ENCODE measurements around the gene RNF187. TPM values are rescaled to one million over a fixed set of nuclear protein-coding genes. Genes with fewer than 3 reads are reported as not detected.

The RNF187 gene
- total RNA-seq, 1 experiment from 2014 or later: 63.4 TPM

DNA sequence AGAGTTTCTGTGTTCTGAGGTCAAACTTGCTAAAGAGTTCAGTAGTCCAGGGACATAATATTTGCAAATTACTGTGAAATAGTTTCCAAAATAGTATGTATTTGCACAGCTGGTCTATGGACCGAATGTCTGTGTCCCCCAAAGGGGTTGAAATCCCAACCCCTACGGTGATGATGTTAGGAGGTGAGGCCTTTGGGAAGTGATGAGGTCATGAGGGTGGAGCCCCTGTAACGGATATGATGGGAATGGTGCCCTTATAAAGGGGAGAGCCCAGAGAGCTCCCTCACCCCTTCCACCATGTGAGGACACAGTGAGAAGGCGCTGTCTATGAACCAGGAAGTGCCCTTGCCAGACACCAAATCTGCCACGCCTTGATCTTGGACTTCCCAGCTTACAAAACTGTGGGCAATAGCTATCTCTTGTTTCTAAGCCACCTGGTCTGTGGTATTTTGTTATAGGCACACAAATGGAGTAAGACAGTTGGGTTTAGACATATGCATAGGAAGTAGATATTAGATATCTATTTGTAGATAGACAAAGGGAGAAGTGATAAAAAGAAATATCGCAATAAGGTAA, 21.7 kb downstream of the RNF187 start:
- peaks cover 96% of the 10 kb centered on the region for H3K27me3 Mint-ChIP-seq (ENCODE audit: low read depth)
- no CpG with 5 or more reads among the region's 6 CpGs for WGBS (ENCODE audit: extremely low coverage, insufficient read length, low lambda C conversion rate)
- DNase-seq: no peak
- Histone ChIP-seq H3K27me3 (ENCODE audit: insufficient read depth, low read length) (peaks cover 10% of the 10 kb centered on the region), H4K8ac (replicated peaks; ENCODE audit: insufficient read length, low read depth, low read length) (no peak overlapping the region), H4K20me1 (ENCODE audit: control insufficient read depth, insufficient read depth, insufficient read length) (no peaks in the 10 kb centered on the region), H3K4ac (ENCODE audit: low read depth, low read length) (no peak overlapping the region), H3K14ac (ENCODE audit: insufficient read depth, low read length) (no peak overlapping the region), H3K9me3 (ENCODE audit: control insufficient read depth, low read depth, low read length) (no peaks in the 10 kb centered on the region), H3K79me2 (ENCODE audit: insufficient read depth, low read length) (no peaks in the 10 kb centered on the region), H3K4me2 (ENCODE audit: insufficient read depth, insufficient read length, low read length) (no peak overlapping the region), H2BK5ac (ENCODE audit: insufficient read length, low read length) (no peak overlapping the region), H3K23me2 (ENCODE audit: insufficient read length, low read depth, low read length, poor library complexity, severe bottlenecking) (no peaks in the 10 kb centered on the region), H3K18ac (ENCODE audit: insufficient read length, low read depth, low read length) (no peak overlapping the region), H2BK15ac (ENCODE audit: low read depth, low read length) (no peak overlapping the region), H4K91ac (ENCODE audit: insufficient read length, low read depth, low read length) (no peak overlapping the region), H3K56ac (ENCODE audit: insufficient read length, low read depth, low read length) (no peak overlapping the region), H3K79me1 (ENCODE audit: insufficient read depth, low read depth, low read length, poor library complexity, severe bottlenecking) (no peaks in the 10 kb centered on the region), H4K5ac (ENCODE audit: insufficient read length, low read depth, low read length) (no peak overlapping the region), H3K23ac (ENCODE audit: insufficient read length, low read depth, low read length) (no peak overlapping the region), H2BK120ac (ENCODE audit: low read depth, low read length, poor library complexity, severe bottlenecking) (no peak overlapping the region), H2AFZ (ENCODE audit: low read length) (no peak overlapping the region), H2BK20ac (ENCODE audit: low read depth, low read length, poor library complexity, severe bottlenecking) (no peak overlapping the region), H3K9ac (ENCODE audit: extremely low read depth, insufficient read length, low read length) (no peak overlapping the region), H2BK12ac (ENCODE audit: insufficient read length, low read depth, low read length) (no peak overlapping the region), H3K4me1 (ENCODE audit: insufficient read depth, low read length) (no peaks in the 10 kb centered on the region), H3T11ph (ENCODE audit: low read length) (no peak overlapping the region), H2AK5ac (ENCODE audit: insufficient read length, low read length) (no peak overlapping the region), H3K27ac (ENCODE audit: insufficient read length, low read depth, low read length) (no peak overlapping the region)
- no peaks in the 10 kb centered on the region; a peak in 1 of 7 replicates for H3K36me3 Mint-ChIP-seq (ENCODE audit: insufficient read depth in 1 of 3, low read depth in 3 of 3)
- H3K4me1 Mint-ChIP-seq: no peaks in the 10 kb centered on the region
- TF ChIP-seq, protein P1, sequence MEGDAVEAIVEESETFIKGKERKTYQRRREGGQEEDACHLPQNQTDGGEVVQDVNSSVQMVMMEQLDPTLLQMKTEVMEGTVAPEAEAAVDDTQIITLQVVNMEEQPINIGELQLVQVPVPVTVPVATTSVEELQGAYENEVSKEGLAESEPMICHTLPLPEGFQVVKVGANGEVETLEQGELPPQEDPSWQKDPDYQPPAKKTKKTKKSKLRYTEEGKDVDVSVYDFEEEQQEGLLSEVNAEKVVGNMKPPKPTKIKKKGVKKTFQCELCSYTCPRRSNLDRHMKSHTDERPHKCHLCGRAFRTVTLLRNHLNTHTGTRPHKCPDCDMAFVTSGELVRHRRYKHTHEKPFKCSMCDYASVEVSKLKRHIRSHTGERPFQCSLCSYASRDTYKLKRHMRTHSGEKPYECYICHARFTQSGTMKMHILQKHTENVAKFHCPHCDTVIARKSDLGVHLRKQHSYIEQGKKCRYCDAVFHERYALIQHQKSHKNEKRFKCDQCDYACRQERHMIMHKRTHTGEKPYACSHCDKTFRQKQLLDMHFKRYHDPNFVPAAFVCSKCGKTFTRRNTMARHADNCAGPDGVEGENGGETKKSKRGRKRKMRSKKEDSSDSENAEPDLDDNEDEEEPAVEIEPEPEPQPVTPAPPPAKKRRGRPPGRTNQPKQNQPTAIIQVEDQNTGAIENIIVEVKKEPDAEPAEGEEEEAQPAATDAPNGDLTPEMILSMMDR (conservative IDR thresholded peaks at IDR 0.05): no peak
- no peak overlapping the region for H3K4me3 Mint-ChIP-seq
- peaks cover 17 to 27% of the 10 kb centered on the region in 2 experiments for H3K9me3 Mint-ChIP-seq
- H3K27ac Mint-ChIP-seq: no peak overlapping the region

Data from H9 (cell line).